ENCODE results near the gene FKBP1B. TPM values are rescaled to one million over a fixed set of nuclear protein-coding genes. Genes with fewer than 3 reads are reported as not detected.

Gene FKBP1B
- total RNA-seq, 1 experiment from 2014 or later, result 11.8 TPM

DNA sequence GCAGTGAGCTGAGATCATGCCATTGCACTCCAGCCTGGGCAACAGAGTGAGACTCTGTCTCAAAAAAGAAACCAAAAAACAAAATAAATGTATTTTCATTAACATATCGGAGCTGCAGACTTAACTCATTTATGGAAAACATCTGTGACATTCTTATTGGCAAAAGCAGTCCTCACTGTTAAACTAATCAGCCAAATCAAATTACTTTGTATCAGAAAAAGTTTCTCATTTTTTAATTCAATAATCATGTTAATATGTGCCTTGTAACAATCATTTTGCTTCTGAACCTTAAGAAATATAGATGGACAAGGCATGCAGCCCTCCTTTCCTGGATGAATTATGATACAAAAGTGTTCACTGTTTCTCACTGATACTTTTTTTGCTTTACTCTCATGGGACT, 53.1 kb downstream of the FKBP1B start (continued):
- TF ChIP-seq, protein P1, sequence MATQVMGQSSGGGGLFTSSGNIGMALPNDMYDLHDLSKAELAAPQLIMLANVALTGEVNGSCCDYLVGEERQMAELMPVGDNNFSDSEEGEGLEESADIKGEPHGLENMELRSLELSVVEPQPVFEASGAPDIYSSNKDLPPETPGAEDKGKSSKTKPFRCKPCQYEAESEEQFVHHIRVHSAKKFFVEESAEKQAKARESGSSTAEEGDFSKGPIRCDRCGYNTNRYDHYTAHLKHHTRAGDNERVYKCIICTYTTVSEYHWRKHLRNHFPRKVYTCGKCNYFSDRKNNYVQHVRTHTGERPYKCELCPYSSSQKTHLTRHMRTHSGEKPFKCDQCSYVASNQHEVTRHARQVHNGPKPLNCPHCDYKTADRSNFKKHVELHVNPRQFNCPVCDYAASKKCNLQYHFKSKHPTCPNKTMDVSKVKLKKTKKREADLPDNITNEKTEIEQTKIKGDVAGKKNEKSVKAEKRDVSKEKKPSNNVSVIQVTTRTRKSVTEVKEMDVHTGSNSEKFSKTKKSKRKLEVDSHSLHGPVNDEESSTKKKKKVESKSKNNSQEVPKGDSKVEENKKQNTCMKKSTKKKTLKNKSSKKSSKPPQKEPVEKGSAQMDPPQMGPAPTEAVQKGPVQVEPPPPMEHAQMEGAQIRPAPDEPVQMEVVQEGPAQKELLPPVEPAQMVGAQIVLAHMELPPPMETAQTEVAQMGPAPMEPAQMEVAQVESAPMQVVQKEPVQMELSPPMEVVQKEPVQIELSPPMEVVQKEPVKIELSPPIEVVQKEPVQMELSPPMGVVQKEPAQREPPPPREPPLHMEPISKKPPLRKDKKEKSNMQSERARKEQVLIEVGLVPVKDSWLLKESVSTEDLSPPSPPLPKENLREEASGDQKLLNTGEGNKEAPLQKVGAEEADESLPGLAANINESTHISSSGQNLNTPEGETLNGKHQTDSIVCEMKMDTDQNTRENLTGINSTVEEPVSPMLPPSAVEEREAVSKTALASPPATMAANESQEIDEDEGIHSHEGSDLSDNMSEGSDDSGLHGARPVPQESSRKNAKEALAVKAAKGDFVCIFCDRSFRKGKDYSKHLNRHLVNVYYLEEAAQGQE (IDR thresholded peaks at IDR 0.05; ENCODE audit: low read depth), result no peak
- TF ChIP-seq POLR2AphosphoS5 (IDR thresholded peaks at IDR 0.05; ENCODE audit: low read depth, low read length), result no peak
- TF ChIP-seq ZFX (IDR thresholded peaks at IDR 0.05), result no peak
- TF ChIP-seq SP1 (IDR thresholded peaks at IDR 0.05; ENCODE audit: low read depth), result no peak
- TF ChIP-seq EZH2phosphoT487 (IDR thresholded peaks at IDR 0.05; ENCODE audit: borderline replicate concordance), result no peak
- no peak for TF ChIP-seq SIN3A (IDR thresholded peaks at IDR 0.05; ENCODE audit: low read depth)
- TF ChIP-seq CEBPB (IDR thresholded peaks at IDR 0.05; ENCODE audit: low read depth), result no peak

DNA sequence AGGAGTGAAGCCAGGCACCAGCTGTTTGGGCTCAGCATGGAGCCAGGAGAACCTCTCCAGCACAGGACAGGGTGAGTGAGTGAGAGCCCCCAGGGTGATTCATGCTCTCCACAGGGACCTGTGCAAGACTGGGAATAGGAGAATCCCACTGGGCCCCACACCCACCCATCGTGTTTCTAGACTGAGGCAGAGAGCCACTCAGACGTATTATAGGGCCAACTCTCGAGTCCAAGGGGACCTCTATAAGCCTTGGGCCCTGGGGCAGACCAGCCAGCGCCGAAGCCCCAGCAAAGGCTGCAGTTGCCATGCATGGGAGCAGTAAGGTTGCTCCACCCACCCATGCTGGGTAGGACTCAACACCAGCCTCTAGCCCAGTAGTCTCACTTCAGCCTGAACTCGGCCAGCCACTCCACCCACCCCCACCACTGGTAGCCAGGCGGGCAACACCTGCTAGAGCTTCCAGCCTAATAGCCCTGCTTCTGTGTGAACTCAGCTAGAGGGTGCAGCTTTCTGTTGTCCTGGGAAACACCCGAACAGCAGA, 54.6 kb downstream of the FKBP1B start:
- ChIA-PET CTCF (no interaction called here), POLR2A (no interaction called here), RAD21 (ENCODE audit: low non-redundant PET in 1 of 2, low total read pairs in 2 of 2, uncharacterized antibody in 2 of 2, unreplicated experiment in 2 of 2) (no interaction called here)
- no peaks in the 10 kb centered on the region for H3K36me3 ChIP-seq (ENCODE audit: control insufficient read depth in 1 of 2, insufficient read depth in 2 of 2, low read length in 2 of 2)
- no peak for TF ChIP-seq EGR1 (IDR thresholded peaks at IDR 0.05; ENCODE audit: low read depth)
- TF ChIP-seq, protein P2, sequence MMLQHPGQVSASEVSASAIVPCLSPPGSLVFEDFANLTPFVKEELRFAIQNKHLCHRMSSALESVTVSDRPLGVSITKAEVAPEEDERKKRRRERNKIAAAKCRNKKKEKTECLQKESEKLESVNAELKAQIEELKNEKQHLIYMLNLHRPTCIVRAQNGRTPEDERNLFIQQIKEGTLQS (IDR thresholded peaks at IDR 0.05), result no peak
- TF ChIP-seq, protein P3, sequence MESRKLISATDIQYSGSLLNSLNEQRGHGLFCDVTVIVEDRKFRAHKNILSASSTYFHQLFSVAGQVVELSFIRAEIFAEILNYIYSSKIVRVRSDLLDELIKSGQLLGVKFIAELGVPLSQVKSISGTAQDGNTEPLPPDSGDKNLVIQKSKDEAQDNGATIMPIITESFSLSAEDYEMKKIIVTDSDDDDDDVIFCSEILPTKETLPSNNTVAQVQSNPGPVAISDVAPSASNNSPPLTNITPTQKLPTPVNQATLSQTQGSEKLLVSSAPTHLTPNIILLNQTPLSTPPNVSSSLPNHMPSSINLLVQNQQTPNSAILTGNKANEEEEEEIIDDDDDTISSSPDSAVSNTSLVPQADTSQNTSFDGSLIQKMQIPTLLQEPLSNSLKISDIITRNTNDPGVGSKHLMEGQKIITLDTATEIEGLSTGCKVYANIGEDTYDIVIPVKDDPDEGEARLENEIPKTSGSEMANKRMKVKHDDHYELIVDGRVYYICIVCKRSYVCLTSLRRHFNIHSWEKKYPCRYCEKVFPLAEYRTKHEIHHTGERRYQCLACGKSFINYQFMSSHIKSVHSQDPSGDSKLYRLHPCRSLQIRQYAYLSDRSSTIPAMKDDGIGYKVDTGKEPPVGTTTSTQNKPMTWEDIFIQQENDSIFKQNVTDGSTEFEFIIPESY (IDR thresholded peaks at IDR 0.05; ENCODE audit: extremely low read depth, insufficient replicate concordance, low read length), result no peak
- TF ChIP-seq, protein P4, sequence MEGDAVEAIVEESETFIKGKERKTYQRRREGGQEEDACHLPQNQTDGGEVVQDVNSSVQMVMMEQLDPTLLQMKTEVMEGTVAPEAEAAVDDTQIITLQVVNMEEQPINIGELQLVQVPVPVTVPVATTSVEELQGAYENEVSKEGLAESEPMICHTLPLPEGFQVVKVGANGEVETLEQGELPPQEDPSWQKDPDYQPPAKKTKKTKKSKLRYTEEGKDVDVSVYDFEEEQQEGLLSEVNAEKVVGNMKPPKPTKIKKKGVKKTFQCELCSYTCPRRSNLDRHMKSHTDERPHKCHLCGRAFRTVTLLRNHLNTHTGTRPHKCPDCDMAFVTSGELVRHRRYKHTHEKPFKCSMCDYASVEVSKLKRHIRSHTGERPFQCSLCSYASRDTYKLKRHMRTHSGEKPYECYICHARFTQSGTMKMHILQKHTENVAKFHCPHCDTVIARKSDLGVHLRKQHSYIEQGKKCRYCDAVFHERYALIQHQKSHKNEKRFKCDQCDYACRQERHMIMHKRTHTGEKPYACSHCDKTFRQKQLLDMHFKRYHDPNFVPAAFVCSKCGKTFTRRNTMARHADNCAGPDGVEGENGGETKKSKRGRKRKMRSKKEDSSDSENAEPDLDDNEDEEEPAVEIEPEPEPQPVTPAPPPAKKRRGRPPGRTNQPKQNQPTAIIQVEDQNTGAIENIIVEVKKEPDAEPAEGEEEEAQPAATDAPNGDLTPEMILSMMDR (IDR thresholded peaks at IDR 0.05 in 2 of 3, conservative IDR thresholded peaks at IDR 0.05 in 1 of 3; ENCODE audit: borderline replicate concordance in 1 of 3, insufficient read depth in 1 of 3, low read depth in 2 of 3, low read length in 2 of 3), result no peak
- TF ChIP-seq, protein P5, sequence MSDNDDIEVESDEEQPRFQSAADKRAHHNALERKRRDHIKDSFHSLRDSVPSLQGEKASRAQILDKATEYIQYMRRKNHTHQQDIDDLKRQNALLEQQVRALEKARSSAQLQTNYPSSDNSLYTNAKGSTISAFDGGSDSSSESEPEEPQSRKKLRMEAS (IDR thresholded peaks at IDR 0.05), result no peak
- no peak for TF ChIP-seq CBX3 (IDR thresholded peaks at IDR 0.05; ENCODE audit: low read depth)
- no peak for TF ChIP-seq SIN3A (IDR thresholded peaks at IDR 0.05; ENCODE audit: low read depth)
- no peak overlapping the region for H2AFZ ChIP-seq (ENCODE audit: low read depth, low read length, poor library complexity, severe bottlenecking)
- no peaks in the 10 kb centered on the region for H4K20me1 ChIP-seq (ENCODE audit: insufficient read depth)
- H3K4me2 ChIP-seq (ENCODE audit: low read length), result no peak overlapping the region
- no peak overlapping the region for H3K27ac ChIP-seq (ENCODE audit: low read depth, low read length)
- H3K79me2 ChIP-seq (ENCODE audit: insufficient read depth, low read length), result no peaks in the 10 kb centered on the region
- intact Hi-C loops (cut with micrococcal nuclease), result no loop called here
- no peaks in the 10 kb centered on the region for H3K27me3 ChIP-seq (ENCODE audit: insufficient read depth, low read length)
- DNase-seq (ENCODE audit: low read depth, low spot score) (no peak), ATAC-seq (no peak)
- H3K4me1 ChIP-seq (ENCODE audit: control insufficient read depth in 1 of 2, insufficient read depth in 2 of 2, low read length in 2 of 2), result peaks cover 0 to 5% of the 10 kb centered on the region in 2 experiments; a peak in 1 of 4 replicates
- BruUV-seq (replicated peaks), result no TSS peak
- H3K9me2 ChIP-seq (ENCODE audit: insufficient read depth), result no peaks in the 10 kb centered on the region
- H3K9ac ChIP-seq (ENCODE audit: low read length), result no peak overlapping the region
- H3K9me3 ChIP-seq (ENCODE audit: control insufficient read depth in 1 of 2, insufficient read depth in 1 of 2, low read depth in 1 of 2, low read length in 2 of 2), result no peaks in the 10 kb centered on the region
- H3K4me3 ChIP-seq (replicated peaks in 1 of 2; ENCODE audit: low read depth in 1 of 2, low read length in 2 of 2), result no peak overlapping the region
